NOMO-1 treated with dmso at 0.1 percent for 144 hours (cell line): ENCODE results near the gene RIT2.
"Not testable (repeated sequence)": the region's sequence is repeated elsewhere in the genome, so short reads cannot be mapped to it uniquely, and the experiment has no call there.

Experiments used
- DNase-seq: peaks from one replicate; lab custom pipeline; 2025; ENCODE audit not compliant: unreplicated experiment; lab: John Stamatoyannopoulos, UW

The RIT2 gene

DNA sequence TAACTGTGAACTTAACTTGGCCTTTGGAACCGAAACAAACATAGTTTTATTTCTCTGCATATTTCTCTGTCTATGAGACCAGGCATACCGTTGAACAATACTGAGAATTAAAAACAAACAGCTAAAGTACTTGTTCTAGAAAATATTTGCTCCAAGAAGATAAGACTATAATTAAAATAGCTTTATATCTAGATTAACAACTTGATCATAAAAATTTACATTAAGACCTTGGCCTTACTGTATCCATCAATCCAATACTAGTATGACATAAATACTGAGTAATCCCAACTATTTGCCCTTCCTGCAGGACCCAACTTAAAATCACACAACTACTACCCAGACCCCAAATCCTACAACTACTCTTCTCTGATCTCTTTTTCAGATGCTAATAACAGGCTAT lies 260.9 kb downstream of the RIT2 start:
- DNase-seq = no peak

DNA sequence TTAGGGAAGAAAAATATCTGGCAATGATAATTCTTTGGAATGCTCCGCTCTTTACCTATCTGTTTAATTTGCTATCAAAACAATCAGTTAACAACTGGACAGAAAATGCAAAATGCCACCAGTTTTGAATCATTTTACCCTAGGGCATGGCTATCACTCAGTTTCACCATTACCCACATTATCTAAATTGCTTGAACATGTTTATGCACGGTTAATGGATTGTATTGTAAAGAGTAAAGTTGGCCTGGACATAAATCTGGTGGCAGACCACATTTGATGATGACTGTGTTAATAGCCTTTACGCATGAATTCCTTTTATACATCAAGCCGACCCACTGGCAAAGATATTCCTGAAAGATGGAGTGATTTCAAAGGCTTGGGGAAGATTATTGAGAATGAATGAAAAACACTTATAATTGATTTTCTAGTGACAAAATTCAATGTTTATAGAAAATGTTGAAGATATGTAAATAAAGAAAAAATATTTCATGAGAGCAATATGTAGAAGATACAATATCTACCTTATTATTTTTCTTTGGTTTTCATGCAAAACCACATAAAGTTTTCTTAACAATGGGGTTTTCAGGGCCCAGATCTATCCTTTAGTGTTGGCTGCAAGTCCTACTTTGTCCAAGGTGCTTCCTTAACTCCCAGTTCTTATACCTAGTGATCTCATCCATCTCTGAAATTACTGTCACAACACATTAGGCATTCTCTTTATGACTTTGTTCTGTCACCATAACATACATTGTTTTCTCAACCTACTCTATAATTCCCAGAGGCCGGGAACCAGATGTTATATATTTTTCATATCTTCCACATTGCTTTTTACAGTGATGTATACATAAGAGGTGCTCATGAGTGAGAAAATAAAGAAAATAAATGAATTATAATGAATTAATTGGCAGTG lies 265.1 kb downstream of the RIT2 start:
- DNase-seq = no peak

DNA sequence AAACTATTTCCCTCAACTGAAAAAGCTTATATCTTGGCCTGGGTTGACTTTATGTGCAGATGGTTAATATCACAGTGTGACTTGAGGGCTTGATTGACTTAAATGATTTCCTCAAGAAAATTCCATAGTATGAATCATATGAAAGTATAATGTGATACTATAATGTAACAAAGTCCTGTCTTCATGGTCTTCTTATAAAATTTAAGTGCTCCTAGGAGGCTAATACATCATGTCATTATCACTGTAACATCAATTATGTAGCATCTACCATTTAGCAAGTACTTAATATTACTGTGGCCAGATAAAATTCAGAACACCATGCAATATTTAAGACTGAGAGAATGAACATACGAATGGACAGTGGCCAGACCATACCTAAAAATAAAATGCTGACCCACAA lies 276.1 kb downstream of the RIT2 start:
- no peak for DNase-seq

DNA sequence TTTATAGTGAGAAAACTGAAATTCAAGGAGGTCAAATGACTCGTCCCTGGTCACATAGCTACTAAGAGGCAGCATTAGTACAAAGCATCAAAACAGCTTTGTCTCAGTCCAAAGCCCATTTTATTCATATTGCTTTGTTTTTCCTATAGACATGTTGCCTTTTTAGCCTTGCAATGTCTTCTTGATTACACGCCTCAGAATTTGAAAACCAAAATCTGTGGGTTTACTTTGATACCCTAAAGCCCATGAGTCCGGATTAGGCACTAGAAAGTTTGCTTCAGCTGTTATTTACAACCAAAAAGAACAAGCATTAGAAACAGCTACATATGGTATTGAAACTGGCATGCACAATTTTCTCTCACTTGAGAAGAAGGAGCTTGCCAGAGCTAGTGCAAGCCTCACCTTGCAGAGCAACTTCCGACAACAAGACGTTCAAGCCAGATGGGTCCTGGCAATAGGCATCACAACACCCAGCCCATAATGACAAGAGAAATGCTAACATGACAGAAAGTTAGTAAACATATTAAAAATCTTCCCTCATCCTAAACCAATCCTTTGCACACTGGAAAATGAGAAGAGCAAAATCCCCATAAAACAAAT lies 276.8 kb downstream of the RIT2 start:
- DNase-seq = no peak

DNA sequence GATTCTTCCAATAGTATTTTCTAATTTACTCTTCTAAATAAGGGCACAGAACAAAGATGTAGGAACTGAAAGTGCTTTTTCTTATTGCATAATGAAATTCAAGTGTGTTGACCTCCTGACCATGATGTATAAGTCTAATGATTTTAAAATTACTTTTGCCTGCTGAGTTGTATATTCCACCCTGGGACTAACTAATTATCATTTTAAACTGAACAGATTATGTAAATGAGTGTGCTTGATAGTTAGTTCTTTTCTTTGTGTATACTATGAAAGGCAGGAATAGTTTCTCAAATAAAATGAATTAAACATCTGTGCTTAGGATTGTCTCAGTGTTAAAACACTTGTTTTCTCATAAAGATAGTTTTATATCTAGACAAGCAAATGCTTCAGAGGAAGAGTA lies 284.5 kb downstream of the RIT2 start:
- no peak for DNase-seq

DNA sequence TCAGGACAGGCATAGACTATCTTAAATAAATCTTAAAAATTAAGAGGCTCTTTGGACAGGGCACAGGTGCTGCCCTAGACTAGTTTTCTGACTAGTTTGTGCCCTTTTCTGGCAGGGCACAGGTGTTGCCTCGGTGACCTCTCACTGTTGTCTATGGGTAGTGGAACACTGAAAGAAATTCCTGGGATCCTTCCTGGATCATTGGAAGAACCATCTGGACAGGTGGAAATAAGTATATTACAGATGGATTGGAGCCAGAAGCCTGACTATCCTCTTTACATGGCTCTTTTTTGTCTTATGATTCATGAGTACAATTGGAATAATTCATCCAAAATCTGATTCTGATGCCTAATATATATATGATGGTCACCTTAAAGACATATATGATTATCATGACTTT lies 286.6 kb downstream of the RIT2 start:
- no peak for DNase-seq

DNA sequence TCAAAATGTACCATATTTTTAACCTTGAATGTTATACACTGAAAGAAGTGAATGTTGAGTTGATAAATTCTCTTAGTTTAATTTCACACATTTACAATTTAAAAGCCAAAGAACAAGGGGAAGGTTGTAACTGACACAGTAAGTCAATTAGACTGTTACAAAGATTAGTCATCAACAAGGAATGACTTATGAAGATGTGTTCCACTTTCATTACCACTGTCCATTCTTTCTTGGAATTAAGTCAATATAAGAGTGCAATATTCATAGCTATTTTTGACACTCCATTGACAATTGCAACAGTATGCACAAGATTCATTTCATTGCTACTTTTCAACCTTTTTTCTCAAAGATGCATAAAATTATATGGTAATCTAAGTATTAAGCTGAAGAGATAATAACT lies 291.3 kb downstream of the RIT2 start:
- DNase-seq = no peak

DNA sequence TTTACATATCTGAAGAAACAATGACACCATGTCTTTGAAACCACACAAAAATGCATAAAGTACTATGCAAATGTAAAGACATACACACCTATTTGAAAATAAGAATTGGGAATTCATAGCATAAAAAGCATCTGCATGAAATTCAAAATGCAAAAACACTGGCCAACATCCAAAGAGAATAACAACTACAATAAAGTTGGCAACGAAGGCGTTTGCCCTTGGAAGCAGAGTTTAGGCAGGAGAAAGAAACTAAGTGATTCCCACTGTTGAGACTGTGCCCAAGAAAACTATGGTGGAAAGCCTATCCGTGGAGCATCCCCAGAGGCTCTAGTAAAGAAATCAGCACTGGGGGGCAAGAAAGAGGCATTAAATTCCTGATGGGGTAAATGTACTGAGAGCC lies 292.8 kb downstream of the RIT2 start:
- no peak for DNase-seq

DNA sequence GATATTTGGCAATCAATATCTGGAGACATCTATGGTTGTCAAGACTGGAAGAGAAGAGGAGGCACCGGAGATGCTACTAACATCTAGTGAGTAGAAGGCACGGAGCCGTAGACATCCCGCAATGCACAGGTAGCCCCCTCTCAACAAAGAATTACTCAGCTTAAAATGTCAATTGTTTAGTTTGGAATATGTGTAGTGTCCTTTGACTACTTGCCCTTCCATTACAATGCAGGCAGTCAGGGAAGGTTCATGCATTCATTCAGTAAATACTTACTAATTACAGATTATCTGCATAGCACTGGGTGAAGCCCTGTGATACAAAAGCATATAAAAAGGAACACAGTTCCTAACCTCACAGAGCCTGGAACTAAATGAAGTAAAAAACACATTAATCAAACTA lies 294.0 kb downstream of the RIT2 start:
- no peak for DNase-seq

DNA sequence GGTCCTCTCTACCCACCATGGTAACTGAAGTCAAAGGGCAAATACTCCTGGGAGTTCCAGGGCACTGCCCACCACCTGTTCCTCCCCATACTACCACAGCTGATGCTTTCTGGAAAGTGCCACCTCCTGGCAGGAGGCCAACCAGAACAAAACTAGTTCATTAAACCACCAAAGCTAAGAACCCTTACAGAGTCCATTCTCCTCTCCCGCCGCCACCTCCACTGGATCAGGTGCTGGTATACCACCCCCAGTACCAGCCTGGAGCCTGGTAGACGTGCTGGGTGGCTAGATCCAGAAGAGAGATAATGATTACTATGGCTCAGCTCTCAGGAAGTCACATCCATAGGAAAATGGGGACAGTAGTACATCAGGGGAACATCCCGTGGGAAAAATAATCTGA lies 300.9 kb downstream of the RIT2 start:
- no peak for DNase-seq

DNA sequence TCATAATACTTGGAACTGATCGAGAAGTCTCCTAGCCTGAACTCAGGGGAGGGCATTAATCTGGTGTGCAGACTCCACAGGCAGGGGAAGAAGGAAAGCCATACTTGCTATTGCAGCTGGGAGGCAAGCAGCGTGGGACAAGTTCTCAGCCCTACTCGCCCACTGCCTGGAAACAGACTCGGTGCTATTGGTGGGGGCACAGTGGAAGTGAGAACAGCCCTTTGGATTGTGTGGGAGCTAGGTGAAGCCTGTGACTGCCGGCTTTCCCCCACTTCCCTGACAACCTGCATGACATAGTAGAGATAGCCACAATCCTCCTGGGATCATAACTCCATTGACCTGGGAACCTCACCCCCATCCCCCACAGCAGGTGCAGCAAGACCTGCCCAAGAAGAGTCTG lies 301.3 kb downstream of the RIT2 start:
- DNase-seq = no peak

DNA sequence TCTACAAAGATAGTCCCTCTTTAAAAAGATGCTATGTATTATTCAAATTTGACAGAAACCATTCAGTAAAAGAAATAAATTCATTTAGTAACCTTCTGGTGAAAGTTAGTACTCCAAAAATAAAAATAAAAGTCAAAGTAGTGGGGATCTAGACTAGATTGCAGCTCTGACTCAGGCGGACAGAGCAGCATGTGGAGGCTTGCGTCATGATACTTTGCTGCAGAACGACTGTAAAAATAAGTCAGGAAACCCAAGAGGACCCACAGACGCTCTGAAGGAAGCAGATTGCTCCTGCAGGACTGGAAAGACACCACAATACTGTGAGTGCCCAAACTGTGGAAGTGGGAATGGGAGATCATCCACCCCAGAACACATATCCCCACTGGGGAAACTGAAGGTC lies 301.9 kb downstream of the RIT2 start:
- DNase-seq = no peak

DNA sequence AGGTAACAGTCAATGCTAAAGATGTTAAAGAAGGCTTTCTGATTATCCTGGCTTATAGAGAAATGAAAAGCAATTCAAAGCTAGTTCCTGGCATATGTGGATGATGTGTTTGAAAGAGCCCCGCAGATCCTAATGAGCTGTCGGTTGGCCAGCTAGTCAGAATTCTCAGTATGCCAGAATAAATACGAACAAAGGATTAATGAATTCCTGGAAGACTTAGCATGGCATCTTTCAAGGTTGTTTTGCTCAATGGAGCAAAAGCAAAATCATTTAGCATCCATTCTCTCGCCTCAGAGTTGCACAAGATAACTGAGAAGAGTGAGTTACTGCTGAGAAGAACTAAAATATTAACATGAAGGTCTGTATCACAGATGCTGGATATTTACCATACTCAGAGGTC lies 307.6 kb downstream of the RIT2 start:
- no peak for DNase-seq

DNA sequence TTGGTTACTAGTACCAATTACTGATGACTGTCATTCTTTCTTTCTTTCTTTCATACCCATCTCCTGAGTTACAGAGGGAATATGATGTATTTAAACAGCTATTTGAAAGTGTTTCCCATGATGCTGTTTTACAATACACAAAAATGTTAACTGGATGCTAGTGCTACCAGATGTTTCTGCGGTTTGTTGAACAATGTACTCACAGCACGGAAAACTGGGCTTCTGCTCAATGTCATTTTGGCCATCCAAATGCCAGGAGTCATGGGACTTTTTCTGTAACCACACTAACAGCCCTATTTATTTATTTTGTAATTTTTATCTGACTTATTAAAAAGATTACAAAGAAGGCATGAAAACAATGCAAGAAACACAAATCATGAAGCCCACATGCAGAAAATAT lies 313.8 kb downstream of the RIT2 start:
- DNase-seq = no peak

DNA sequence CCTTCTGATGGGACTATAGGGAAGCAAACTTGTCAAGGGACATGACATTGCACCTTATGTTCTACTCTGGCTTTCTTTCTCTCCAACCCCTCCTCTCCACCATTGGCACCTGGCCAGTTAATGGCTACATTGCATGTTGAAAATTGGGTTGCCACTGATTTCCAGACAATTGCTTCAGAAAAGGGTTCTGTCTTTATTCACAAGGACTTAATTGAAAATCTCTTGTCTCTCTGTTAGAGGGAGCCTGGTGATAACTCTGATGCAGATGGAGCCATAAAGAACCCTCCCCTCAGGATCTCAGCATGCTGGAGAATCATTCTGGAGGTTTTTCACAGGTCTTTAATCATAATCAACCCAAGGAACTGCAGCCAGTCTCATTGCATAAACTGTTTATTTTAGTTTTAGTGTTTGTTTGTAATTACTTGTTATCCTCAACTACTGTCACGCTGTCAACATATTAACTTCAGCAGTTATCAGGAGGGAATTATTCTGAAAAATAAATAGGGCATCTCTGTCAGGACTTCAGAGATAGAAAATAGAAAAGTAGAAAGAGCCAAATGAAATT lies 316.8 kb downstream of the RIT2 start:
- DNase-seq = no peak

DNA sequence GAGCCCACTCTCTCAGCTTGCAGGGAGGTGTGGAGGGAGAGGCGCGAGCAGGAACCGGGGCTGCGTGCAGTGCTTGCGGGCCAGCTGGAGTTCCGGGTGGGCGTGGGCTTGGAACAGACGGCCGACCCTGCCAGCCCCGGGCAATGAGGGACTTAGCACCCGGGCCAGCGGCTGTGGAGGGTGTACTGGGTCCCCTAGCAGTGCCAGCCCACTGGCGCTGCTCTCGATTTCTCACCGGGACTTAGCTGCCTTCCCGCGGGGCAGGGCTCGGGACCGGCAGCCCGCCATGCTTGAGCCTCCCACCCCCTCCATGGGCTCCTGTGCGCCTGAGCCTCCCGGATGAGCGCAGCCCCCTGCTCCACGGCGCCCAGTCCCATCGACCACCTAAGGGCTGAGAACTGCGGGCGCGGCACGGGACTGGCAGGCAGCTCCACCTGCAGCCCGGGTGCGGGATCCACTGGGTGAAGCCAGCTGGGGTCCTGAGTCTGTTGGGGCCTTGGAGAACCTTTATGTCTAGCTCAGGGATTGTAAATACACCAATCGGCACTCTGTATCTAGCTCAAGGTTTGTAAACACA lies 320.2 kb downstream of the RIT2 start:
- not testable (repeated sequence) for DNase-seq

DNA sequence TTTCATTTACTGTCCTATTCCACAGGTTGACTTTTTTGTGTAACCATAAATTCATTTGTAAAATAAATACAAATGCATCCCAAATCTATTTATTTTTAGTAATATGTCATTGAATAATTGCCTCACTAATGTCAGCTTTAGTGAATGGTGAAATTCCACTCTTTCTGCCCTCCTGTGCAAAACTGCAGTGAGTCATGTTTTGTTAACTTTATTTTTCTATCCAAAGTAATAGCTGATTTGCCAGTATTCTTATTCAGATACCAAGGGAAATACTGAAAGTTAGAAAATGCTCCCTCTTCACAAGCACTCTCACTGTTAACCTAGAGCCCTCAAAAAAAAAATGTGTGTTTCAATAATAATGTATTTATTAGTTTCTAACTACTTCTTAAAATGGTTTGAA lies 322.8 kb downstream of the RIT2 start:
- DNase-seq = no peak

DNA sequence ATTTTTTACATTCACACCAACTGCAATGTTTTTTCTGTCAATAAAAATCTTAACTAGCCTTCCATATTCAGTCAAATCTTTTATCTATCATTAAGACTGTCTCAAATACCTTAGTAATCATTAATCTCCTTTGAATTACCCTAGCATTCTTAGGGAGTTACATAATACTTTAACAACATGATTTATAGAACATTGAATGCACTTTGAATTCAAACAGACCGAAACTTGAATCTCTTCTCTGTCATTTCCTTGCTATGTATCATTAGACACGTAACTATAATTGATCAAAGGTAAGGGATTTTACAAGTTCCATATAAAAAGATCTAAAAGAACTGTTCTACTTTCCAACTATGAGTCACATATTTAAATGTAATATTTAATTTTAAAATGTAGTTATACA lies 330.9 kb downstream of the RIT2 start:
- DNase-seq = no peak

DNA sequence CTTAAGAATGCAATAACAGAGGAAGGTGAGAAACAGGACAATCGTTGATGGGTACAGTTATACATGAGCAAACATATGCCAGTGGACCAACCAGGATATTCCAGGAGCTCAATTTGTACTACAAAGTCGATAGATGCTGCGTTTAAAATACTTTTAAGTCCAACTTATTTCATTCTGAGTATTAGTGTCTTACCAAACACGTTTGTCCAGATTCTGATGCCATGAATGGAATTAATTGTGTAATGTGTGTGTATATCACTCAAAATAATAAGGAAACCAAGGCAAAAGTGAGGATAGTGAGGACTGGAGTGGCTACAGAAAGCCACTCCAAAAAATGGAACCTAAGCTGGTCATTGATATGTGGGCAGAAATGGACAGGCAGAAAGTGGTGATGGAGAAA lies 332.6 kb downstream of the RIT2 start:
- no peak for DNase-seq

DNA sequence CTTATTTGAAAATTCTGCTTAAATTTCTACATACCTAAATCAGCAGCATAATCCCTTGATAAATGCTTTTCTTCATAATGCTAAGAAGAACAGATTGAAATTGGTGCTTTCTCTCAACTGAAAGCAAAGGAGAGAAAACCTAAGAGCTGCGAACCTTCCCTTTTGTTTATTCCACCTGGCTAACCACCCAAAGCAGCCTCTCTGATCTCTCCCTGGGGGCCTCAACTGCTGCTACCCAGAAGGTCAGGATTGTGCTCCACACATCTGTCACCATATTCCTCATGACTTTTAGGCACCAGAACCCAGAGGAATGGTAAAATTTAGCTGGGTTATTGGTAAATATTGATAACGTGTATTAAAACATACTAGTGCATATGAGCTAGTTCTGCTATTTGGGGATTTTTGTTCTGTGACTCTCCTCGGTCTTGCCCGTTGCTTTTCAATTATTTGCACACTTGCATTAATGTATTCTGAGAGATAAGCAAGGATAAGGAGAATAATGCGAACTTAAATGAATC lies 334.1 kb downstream of the RIT2 start:
- no peak for DNase-seq

DNA sequence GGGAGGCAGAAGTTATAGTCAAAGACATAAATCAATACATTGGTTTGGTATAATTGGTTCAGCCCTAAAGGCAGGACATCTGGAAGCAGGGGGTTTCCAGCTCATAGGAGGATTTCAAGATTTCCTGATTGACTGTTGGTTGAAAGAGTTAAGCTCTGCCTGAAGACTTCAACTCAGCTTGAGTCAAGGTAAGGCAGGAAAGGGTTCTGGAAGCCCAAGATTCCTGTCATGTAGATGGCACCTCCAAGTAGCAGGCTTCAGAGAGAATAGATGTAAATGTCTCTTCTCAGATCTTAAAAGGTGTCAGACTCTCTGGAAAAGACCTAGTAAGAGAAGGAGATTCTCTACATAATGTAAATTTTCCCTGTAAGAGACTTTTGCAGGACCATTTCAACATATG lies 335.3 kb downstream of the RIT2 start:
- DNase-seq = no peak
